Small intestine (tissue), 7 donors: ENCODE data around the gene DOLPP1. TPM values are rescaled to one million over a fixed set of nuclear protein-coding genes. Genes with fewer than 3 reads are reported as not detected.
"Not testable (repeated sequence)": the region's sequence is repeated elsewhere in the genome, so short reads cannot be mapped to it uniquely, and the experiment has no call there.

Experiments used
- DNase-seq, 2 donors: peaks; one replicate each; pipeline versions ENCODE4 v3.0.0 to v3.0.0-alpha.2; 2013
- FAIRE-seq: peaks from 2 replicates; lab custom pipeline; 2012; peaks lifted over from hg19 to GRCh38; lab: Jason Lieb, UNC
- H3K27ac ChIP-seq, 3 donors: one replicate each; pipeline ENCODE4 v1.5.1; 2013; ENCODE audit warnings: low read length in 2 of 3, mild to moderate bottlenecking in 2 of 3, control low read depth in 1 of 3, inconsistent platforms in 1 of 3, low read depth in 1 of 3, moderate library complexity in 1 of 3
- H3K27me3 ChIP-seq, 3 donors: one replicate each; pipeline ENCODE4 v1.6.1; 2013; ENCODE audit warnings: low read length in 3 of 3, inconsistent platforms in 1 of 3; ENCODE audit not compliant: control insufficient read depth in 3 of 3, insufficient read depth in 3 of 3
- H3K36me3 ChIP-seq, 3 donors: one replicate each; pipeline ENCODE4 v1.6.1; 2013; ENCODE audit warnings: low read length in 3 of 3, inconsistent platforms in 1 of 3, low read depth in 1 of 3, mild to moderate bottlenecking in 1 of 3, moderate library complexity in 1 of 3; ENCODE audit not compliant: control insufficient read depth in 3 of 3, insufficient read depth in 2 of 3
- H3K4me1 ChIP-seq, 3 donors: one replicate each; pipeline ENCODE4 v1.6.1; 2013; ENCODE audit warnings: low read length in 2 of 3, inconsistent platforms in 1 of 3, low read depth in 1 of 3, mild to moderate bottlenecking in 1 of 3, moderate library complexity in 1 of 3; ENCODE audit not compliant: control insufficient read depth in 3 of 3, insufficient read depth in 2 of 3
- H3K4me3 ChIP-seq, 3 donors: one replicate each; pipeline ENCODE4 v1.5.1; 2013; ENCODE audit warnings: low read length in 3 of 3, control low read depth in 1 of 3, inconsistent platforms in 1 of 3, low read depth in 1 of 3, mild to moderate bottlenecking in 1 of 3, moderate library complexity in 1 of 3
- H3K9me3 ChIP-seq, 2 donors: one replicate each; pipeline ENCODE4 v1.6.1; 2013; ENCODE audit warnings: low read depth in 1 of 2, low read length in 1 of 2; ENCODE audit not compliant: control insufficient read depth in 2 of 2, insufficient read depth in 1 of 2
- WGBS, 3 donors: extraction: QIAGEN DNeasy Blood & Tissue Kit; methylation state at CpG; one replicate each; pipeline ENCODE4 v1.1.7; 2013; 5-methylcytosine and 5-hydroxymethylcytosine counted together
- polyA plus RNA-seq, 4 donors: library from polyadenylated mRNA; stranded (reverse) in 3 of 4; unstranded in 1 of 4; fragments of 200-250 nt in 3 of 4; fragments of 120-200 nt in 1 of 4; gene quantifications; one replicate each; pipeline versions ENCODE4 v1.2.1 to v1.2.3, GENCODE V29; 2013
- donor health status: healthy with polysubstance abuse.
- donor health status: control.
- donor health status: control.
- donor health status: Bipolar disorder and iron deficiency.
- donor health status: healthy.

The DOLPP1 gene
- polyA plus RNA-seq, 4 donors, result 27.4 to 34.9 (median 28.5) TPM

DNA sequence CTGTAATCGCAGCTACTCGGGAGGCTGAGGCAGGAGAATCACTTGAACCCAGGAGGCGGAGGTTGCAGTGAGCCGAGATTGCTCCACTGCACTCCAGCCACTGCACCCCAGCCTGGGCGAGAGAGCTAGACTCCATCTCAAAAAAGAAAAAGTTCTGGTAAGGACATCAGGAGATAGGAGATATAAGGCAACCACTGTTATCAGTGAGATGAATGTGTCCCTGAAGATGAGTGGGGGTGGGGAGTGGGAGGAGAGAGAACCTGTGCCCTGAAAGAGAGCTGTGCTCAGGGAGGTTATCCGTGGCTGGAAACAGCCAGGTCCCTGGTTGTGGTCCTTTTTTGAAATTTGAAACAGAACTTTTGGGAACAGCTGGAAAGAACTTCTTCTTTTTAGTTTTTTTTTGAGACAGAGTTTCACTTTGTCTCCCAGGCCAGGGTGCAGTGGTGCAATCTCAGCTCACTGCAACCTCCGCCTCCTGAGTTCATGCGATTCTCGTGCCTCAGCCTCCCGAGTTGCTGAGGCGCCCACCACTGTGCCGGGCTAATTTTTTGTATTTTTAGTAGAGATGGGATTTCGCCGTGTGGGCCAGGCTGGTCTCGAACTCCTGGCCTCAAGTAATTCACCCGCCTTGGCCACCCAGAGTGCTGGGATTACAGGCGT lies 32.9 kb downstream of the DOLPP1 start:
- no peak overlapping the region for H3K4me3 ChIP-seq
- FAIRE-seq (no peak), DNase-seq (no peak)
- peaks cover 0 to 16% (median 2%) of the 10 kb centered on the region in 3 donors for H3K4me1 ChIP-seq
- H3K27me3 ChIP-seq, result no peaks in the 10 kb centered on the region
- WGBS, 3 donors, result 82 to 89% (median 88%) methylated on average over 17 of the region's 17 CpGs
- peaks cover 0 to 5% (median 0%) of the 10 kb centered on the region in 3 donors for H3K36me3 ChIP-seq
- H3K27ac ChIP-seq, result no peak overlapping the region
- H3K9me3 ChIP-seq, result no peaks in the 10 kb centered on the region

DNA sequence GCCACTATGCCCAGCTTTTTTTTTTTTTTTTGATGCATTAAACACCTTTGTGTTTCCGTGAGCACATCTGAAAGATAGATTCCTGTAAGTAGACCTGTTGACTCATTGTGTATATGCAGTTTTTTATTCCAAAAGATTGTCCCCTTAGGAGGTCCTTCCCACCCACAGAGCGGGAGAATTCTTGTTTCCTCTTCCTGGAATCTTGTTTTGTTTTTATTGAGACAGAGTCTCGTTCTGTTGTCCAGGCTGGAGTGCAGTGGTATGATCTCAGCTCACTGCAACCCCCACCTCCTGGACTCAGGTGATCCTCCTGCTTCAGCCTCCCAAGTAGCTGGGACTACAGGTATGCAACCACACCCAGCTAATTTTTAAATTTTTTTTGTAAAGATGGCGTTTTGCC lies 37.9 kb downstream of the DOLPP1 start:
- H3K27me3 ChIP-seq, result no peaks in the 10 kb centered on the region
- no peak overlapping the region for H3K27ac ChIP-seq
- H3K9me3 ChIP-seq, result no peaks in the 10 kb centered on the region
- H3K4me1 ChIP-seq, result peaks cover 0 to 2% (median 2%) of the 10 kb centered on the region in 3 donors
- FAIRE-seq, result no peak
- whole genome bisulfite sequencing, 3 donors, result 79 to 85% (median 83%) methylated on average over 4 of the region's 4 CpGs
- DNase-seq, result no peak
- H3K4me3 ChIP-seq, result no peak overlapping the region
- peaks cover 2 to 41% (median 8%) of the 10 kb centered on the region in 3 donors for H3K36me3 ChIP-seq

DNA sequence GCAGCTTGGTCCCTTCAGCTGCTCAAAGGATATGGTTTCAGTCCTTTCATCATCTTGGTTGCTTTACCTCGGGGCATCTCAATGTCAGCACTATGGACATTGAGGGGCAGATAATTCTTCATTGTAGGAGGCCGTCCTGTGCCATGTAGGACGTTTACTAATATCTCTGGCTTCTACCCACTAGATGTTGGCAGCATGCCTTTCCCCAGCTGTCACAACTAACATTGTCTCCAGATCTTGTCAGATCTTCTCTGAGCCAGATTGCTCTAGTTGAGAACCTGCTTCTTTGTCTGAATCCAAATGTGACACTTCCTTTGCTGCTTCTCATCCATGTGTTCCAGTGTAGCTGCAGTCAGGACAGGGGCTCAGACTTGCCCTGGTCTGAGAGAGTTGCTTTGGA lies 40.6 kb downstream of the DOLPP1 start:
- Histone ChIP-seq H3K9me3 (no peaks in the 10 kb centered on the region), H3K27me3 (no peaks in the 10 kb centered on the region), H3K4me1 (peaks cover 0 to 4% (median 0%) of the 10 kb centered on the region in 3 donors), H3K4me3 (no peak overlapping the region), H3K27ac (no peak overlapping the region), H3K36me3 (peaks cover 2 to 64% (median 8%) of the 10 kb centered on the region in 3 donors)
- DNase-seq (no peak), FAIRE-seq (no peak)
- 59 to 83% (median 74%) methylated on average over 3 of the region's 3 CpGs for WGBS, 3 donors

DNA sequence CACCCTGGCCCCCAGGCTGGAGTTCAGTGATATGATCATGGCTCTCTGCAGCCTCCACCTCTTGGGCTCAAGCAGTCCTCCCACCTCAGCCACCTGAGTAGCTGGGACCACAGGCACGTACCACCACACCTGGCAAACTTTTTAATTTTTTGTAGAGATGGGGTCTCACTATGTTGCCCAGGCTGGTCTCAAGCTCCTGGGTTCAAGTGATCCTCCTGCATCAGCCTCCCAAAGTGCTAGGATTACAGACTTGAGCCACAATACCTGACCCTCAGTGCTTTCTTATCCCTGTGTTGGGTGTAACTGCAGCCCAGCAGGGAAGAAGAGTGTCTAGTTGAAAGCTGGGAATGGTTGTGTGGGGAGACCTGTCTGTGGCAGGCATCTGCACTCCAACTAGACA lies 41.2 kb downstream of the DOLPP1 start:
- no peak for DNase-seq
- Histone ChIP-seq H3K4me3 (no peak overlapping the region), H3K4me1 (peaks cover 0 to 4% (median 0%) of the 10 kb centered on the region in 3 donors), H3K27ac (no peak overlapping the region), H3K9me3 (no peaks in the 10 kb centered on the region), H3K36me3 (peaks cover 2 to 69% (median 8%) of the 10 kb centered on the region in 3 donors), H3K27me3 (no peaks in the 10 kb centered on the region)
- no peak for FAIRE-seq
- 88 to 100% (median 96%) methylated on average over 1 of the region's 1 CpG for WGBS, 3 donors

DNA sequence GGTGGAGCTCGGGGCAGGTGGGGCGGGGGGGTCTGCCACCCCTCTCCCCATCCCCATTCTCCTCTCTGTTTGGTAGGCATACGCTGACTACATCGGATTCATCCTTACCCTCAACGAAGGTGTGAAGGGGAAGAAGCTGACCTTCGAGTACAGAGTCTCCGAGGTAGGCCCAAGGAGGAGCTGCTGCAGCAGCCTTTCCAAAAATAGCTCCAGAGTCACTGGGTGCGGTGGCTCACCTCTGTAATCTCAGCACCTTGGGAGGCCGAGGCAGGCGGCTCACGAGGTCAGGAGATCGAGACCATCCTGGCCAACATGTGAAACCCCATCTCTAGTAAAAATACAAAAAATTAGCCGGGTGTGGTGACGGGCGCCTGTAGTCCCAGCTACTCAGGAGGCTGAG lies 42.1 kb downstream of the DOLPP1 start:
- peaks cover 6 to 76% (median 8%) of the 10 kb centered on the region in 3 donors for H3K36me3 ChIP-seq

DNA sequence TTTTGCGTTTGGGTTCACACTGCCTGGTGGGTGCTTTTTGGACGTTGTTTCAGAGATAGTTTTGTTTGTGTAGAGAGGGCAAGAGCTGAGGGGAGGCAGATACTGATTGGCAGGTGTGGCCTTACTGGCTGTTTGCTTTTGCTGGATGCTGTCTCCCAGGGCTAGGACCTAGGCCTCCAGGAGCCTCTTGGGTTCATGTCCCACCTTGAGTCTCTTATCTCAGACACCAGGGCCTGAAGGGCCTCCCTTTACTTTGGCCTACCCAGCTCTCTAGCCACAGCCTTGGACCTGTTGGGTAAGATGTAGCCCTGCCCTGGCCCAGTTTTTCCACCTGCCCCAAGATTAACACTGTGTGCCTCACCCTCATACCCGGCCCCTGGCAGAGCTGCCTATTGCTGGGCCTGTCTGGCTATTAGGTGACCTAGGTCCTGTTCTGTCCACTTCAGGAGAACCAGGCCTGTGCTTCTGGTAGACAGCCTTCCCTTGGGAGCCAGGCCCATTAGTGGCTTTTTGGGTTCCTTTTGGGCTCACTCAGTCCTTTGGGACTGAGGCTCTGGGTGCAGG lies 43.7 kb downstream of the DOLPP1 start:
- Histone ChIP-seq H3K4me1 (peaks cover 0 to 4% (median 0%) of the 10 kb centered on the region in 3 donors), H3K36me3 (peaks cover 8 to 80% (median 9%) of the 10 kb centered on the region in 3 donors)
- FAIRE-seq, result no peak

More for the DNA sequence above, 42.1 kb downstream of the DOLPP1 start:
- H3K27me3 ChIP-seq, H3K4me3 ChIP-seq, DNase-seq, FAIRE-seq, H3K4me1 ChIP-seq, H3K9me3 ChIP-seq, H3K27ac ChIP-seq: not testable (repeated sequence)
- 90 to 96% (median 94%) methylated on average over 15 of the region's 15 CpGs for WGBS, 3 donors

DNA sequence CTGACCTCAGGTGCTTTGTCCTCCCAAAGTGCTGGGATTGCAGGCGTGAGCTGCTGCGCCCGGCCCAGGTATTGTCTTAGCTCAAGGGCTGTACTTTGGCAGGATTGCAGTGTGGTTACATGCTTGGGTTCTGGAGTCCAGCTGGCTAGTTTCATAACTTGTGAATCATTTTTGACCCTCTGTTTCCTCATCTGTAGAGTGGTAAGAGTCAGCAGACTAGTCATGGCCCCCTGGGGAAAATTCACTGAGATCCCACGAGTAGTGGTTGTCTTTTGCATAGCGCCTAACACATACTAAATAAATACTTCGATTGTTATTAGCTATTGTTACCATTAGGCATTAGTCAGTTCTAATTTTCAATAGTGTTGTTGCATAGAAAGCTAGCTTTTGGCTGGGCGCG lies 44.6 kb downstream of the DOLPP1 start:
- no peak for DNase-seq
- Histone ChIP-seq H3K4me3 (no peak overlapping the region), H3K9me3 (no peaks in the 10 kb centered on the region), H3K27me3 (no peaks in the 10 kb centered on the region), H3K4me1 (peaks cover 0 to 4% (median 0%) of the 10 kb centered on the region in 3 donors), H3K27ac (no peak overlapping the region), H3K36me3 (peaks cover 9 to 85% (median 13%) of the 10 kb centered on the region in 3 donors)
- no peak for FAIRE-seq
- WGBS, 3 donors, result 91 to 94% (median 91%) methylated on average over 8 of the region's 8 CpGs

More for the DNA sequence above, 43.7 kb downstream of the DOLPP1 start:
- 53 to 74% (median 65%) methylated on average over 3 of the region's 3 CpGs for WGBS, 3 donors
- DNase-seq, result no peak
- Histone ChIP-seq H3K9me3 (no peaks in the 10 kb centered on the region), H3K27ac (no peak overlapping the region), H3K4me3 (no peak overlapping the region), H3K27me3 (no peaks in the 10 kb centered on the region)

DNA sequence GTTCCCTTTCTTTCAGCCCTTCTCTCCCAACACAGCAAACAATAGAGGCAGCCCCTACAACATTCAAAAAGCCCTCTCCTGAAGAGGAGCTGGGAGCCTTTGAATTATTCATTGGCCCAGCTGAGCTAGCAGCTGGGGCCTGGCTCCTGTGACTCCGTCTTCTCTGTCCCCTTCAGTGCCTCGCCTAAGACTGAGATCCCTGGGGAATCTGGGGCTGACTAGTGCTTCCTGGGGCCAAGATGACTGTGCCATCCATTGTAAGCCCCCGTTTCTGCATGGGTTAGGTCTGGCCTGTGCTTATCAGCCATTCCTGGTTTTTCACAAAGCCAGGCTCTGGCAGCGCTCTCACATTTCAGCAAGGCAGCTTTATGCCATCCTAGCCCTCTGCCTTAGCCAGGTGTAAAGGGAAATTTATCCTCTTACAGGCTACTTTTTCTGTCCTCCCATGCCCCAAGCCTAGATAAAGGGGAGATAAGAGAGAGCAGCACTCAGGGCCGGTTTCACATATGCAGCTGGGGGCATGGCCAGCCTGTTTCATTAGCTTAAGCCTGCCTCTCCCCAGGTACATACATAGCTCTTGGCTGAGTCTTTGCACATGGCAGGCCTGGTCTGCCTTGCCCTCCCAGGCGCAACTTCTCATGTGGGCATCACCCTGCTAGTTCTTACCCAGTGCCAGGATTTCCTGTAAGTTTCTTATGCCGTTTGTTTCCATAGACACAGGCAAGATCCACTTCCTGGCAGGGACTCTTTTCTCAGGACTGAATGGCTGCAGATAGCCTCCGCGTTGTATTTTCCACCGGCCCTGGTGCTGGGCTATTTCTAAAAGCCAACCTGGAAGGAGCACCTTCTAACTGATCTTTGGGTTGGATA lies 46.1 kb downstream of the DOLPP1 start:
- FAIRE-seq, result no peak
- no peak for DNase-seq
- Histone ChIP-seq H3K27ac (no peak overlapping the region), H3K36me3 (peaks cover 5 to 82% (median 12%) of the 10 kb centered on the region in 3 donors), H3K9me3 (no peaks in the 10 kb centered on the region), H3K4me3 (no peak overlapping the region), H3K4me1 (peaks cover 0 to 5% (median 0%) of the 10 kb centered on the region in 3 donors), H3K27me3 (no peaks in the 10 kb centered on the region)
- WGBS, 3 donors, result 81 to 85% (median 85%) methylated on average over 10 of the region's 10 CpGs
